Left cardiac atrium (tissue), 4 donors: ENCODE results near the gene BCR. TPM values are rescaled to one million over a fixed set of nuclear protein-coding genes. Genes with fewer than 3 reads are reported as not detected.

ENCODE experiments used
- ATAC-seq, 2 donors: fragments of 200-7000 bp; cut with Tn5 transposase; one replicate each; pipeline ENCODE4 v1.9.1; 2020; ENCODE audit warnings: mild to moderate bottlenecking in 2 of 2, moderate library complexity in 2 of 2
- DNase-seq: peaks from one replicate; pipeline ENCODE4 v3.0.0-alpha.2; 2020
- intact Hi-C, 2 donors: fragments of 100-400 bp; cut with DNase I; formaldehyde crosslinking; loops; one replicate each; pipeline versions ENCODE4 v1.14.1 to v1.15.1; 2022 to 2023
- total RNA-seq, 2 donors: library from RNA; stranded (reverse); fragmentation: NEBNext Ultra II Directional; extraction: Animal tissue kit (Norgen Biotek cat#: 25700); gene quantifications; one replicate each; pipeline ENCODE4 v1.2.1, GENCODE V29; 2021
- donor health status: DM: no; HTN: yes; CAD: no.
- donor health status: DM: no; HTN: yes; CAD: no; lungs with severe emphysema.
- donor health status: DM: yes; HTN: yes; CAD: no.
- donor health status: Dilated cardiomyopathy.

Gene BCR
- total RNA-seq, 2 donors from 2014 or later = 28.0 to 47.1 TPM

DNA sequence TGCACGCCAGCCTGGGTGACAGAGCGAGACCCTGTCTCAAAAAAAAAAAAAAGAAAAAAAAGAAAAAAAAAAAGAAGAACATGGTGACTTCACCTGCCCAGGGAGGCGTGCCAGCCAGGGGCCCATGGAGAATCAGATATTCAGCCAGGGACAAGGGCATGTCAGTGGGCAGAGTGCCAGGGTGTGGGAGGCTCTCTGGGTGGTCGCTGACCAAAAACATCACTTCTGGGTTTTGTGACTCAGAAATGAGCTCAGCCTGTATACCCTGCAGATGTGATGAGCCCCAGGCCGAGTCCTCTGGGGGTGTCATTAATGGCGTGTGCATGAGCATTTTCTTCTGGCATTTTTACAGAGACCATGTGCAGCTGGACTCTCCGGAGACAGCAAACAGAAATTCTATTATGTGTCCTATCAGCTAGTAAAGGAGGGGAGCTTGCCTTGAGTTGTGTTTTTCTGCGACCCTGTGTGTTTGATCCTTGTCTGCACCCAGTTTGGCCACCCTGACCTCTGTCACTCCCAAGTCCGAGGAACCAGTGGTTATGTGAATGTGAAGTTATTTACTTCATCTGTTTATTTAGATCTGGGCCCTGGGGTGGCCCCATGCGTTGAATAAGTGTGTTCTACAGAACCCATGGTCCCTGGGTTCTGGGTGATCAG is 53.6 kb downstream of the BCR start:
- DNase-seq (peak; percentile 68), ATAC-seq (peak in 1 of 2 donors; percentile 49)
- intact Hi-C loops = loop anchor here in 1 of 2 donors (10.0 kb wide), 1 partner anchor 59 kb away; no protein-coding TSS in a partner anchor

GRCh38 chr22:23234409-23235161 is 54.3 kb downstream of the BCR start:
- no peak for DNase-seq
- intact Hi-C loops = loop anchor here in 1 of 2 donors (10.0 kb wide), 1 partner anchor 60 kb away; no protein-coding TSS in a partner anchor
- ATAC-seq = no peak

DNA sequence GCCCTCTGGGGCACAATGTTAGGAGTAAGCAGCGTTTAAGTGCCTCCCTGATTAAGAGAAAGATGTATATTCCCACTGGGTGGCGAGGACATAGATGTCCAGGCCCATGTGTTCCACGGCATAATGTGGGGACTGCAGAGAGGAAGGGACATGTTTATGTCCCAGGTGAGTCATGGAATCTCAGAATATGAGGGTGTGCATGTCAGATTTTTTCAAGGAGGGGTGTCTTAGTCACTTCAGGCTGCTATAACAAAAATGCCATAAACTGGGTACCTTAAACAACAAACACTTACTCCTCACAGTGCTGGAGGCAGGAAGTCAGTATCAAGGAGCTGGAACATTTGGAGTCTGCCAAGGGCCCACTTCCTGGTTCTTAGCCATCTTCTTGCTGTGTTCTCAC is 55.1 kb downstream of the BCR start:
- intact Hi-C loops = loop anchor here in 1 of 2 donors (10.0 kb wide), 1 partner anchor 61 kb away; no protein-coding TSS in a partner anchor
- ATAC-seq (no peak), DNase-seq (no peak)

GRCh38 chr22:23236026-23236425 is 55.7 kb downstream of the BCR start:
- ATAC-seq = no peak
- intact Hi-C loops = loop anchor here in 1 of 2 donors (10.0 kb wide), 1 partner anchor 61 kb away; no protein-coding TSS in a partner anchor
- DNase-seq = no peak

DNA sequence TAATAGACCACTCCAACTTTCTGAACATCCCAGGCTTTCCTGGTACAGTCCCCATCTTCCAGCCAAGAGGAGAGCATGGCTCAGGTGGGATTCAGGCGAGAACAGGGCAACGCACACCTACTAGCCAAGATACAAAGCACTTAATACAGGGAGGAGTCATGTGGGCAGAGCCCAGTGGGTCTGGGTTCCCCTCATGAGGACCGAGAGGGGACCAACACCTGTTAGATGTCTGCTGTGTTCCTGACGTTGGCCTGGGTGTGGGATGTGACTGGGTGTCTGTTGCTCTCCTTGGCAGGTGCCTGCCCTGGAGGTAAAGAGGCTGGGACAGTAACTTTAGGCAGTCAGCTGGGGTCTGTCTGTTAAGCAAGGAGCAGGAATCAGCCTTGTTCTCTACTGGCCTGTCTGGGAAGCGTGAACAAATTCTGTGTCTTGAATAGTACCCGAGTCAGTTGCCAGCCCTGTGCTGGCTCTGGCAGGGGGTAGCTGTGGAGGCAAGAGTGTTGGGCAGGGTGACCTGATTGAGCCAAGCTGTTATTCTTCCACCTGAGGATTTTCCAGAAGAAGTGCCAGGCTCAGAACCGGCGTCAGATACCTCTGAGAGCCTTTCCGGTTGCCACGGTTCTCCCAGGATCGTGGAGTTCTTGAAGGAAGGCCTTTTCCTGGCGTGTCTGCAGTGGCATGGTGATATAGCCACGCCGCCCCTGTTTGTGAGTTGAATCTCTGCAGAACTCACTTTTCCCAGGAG is 56.3 kb downstream of the BCR start:
- DNase-seq (no peak), ATAC-seq (peak; percentile 3 to 14)
- intact Hi-C loops = loop anchor here (1.0 to 10.0 kb wide), 2 partner anchors 31 to 62 kb away; no protein-coding TSS in a partner anchor

DNA sequence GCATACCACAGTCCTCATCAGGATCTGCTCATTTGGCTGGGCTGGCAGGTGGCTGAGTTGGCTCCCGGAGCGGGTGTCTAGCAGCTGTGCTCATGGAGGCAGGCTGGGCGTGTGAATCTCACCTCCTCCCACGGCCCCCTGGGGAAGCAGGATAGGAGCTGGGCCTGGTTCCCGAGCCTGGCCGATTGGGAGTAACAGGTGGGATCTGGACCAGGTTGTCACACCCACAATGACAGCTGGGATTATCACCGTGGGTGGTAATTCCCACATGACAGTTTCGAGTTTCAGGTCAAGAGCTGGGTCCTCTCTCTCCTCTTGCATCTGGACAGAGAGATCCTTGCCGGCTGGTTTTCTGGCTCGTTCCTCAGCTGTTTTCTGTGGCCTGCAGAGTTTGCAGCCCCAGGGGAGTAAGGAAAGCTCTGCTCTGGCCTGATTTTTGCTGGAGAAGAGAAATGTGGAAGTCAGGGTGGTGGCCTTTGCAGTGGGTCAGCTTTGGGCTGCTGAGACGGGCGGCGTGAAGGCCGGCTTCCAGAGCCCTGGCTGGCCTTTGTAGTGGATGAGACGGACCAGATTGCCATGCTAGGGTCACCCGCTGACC is 57.0 kb downstream of the BCR start:
- intact Hi-C loops = loop anchor here (1.0 to 10.0 kb wide), 2 partner anchors 32 to 62 kb away; no protein-coding TSS in a partner anchor
- DNase-seq (peak; percentile 79), ATAC-seq (peak; percentile 76 to 84)

DNA sequence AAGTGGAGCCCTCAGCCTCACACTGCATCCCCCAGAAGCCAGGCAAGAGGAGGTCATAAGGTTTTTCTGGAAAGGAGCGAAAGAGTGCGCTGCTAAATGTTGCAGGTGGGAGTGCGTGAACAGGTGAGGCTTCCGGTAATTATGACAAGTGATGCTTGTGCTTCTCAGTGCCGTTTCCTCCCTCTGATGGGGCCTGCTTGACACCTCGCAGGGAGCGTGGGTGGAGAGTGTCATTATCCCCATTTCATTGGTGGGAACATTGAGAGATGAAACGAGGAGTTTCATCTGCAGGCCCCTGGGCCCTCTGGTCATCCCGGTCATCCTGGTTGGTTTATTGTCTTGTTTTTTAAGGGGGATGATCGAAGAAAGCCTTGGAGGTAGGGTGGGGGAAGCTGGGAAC is 57.5 kb downstream of the BCR start:
- ATAC-seq (no peak), DNase-seq (no peak)
- intact Hi-C loops = loop anchor here (1.0 to 10.0 kb wide), 2 partner anchors 33 to 63 kb away; no protein-coding TSS in a partner anchor

- no peak for DNase-seq
- no peak for ATAC-seq
- intact Hi-C loops = loop anchor here in 1 of 2 donors (10.0 kb wide), 1 partner anchor 64 kb away; no protein-coding TSS in a partner anchor
Measured at GRCh38 chr22:23238707-23239106, 58.4 kb downstream of the BCR start.

DNA sequence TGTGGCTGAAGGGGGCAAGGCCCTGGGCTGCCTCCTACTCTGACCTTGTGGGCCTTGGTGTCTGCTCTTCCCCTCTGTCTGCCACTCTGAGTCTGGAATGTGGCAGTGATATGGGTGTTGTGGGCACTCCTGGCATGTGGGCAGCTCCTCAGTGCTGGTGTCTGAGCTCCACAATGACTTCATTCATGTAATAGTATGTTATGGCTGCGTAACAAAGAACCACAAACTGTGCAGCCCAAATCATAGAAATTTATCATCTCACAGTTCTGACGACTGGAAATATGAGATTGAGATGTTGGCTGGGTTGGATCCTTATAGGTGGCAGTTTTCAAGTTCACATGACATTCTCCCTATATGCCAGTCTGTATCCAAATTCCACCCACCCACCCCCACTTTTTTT is 59.1 kb downstream of the BCR start:
- intact Hi-C loops = loop anchor here in 1 of 2 donors (10.0 kb wide), 1 partner anchor 65 kb away; no protein-coding TSS in a partner anchor
- DNase-seq (no peak), ATAC-seq (no peak)

DNA sequence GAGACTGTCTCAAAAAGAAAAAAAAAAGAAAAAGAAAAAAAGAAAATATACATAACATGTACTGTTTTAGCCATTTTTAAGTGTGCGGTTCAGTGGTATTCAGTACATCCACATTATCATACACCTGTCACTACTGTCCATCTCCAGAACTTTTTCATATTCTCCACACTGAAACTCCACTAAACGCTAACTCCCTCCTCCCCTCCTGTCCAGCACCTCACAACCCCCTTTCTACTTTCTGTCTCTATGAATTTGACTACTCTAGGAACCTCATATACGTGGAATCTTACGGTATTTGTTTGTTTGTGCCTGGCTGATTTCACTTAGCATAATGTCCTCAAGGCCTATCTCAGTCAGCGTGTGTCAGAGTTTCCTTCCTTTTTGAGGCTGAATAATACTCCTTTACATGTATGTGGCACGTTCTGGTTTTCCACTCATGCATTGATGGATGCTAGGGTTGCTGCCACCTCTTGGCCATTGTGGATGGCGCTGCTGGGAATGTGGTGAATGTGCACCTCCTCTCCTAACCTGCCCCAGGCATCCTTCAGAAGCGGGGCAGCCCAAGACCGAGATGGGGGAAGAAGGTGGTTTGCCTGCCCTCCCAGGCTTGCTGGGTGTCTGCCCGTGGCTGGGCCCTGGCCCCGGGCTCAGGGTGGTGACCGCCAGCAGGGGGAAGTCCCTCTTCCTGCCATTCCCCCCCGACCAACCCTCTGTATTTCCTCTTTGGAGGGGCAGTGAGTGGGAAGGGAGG is 60.5 kb downstream of the BCR start:
- no peak for DNase-seq
- intact Hi-C loops = no loop called here
- no peak for ATAC-seq

DNA sequence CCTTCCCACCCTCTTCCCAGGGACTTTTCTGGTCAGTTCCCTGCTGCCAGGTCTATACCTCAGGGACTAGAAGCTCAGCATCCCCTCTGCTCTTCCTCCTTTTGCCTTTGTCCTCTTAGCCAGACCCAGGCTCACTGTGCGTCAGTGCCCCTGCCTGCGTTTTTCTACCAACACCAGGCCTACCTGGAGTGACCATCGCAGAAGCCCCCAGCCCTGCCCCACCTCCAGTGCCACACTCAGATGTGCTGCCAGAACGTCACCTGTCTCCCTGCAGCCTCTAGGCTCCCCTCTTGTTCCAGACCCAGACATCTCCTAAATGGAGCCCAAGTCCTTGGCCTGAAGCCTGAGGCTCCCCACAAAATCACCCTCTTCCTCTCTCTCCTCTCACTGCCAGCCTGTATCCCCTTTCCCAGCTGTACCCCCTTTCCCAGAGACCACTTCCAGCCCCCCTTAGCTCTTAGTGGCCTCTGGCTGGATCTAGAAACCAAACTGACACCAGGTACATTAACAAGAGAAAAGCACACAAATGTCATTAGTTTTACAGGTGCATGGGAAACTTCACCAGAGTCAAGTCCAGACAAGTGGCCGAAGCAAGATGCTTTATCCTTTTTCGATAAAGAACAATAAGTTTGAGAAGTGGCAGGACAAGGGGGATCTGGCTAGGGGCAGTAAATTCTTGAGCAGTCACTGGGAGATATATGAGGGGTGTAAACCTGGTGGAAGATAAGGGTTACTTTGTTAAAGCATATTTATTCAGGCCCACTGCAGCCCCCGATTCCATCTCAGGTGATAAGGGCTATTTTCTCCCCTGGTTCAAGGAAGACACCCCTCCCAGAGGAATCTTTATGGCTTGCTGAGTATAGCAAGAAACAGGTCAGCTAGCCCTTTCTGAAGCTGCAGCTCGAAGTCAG is 61.5 kb downstream of the BCR start:
- intact Hi-C loops = no loop called here
- ATAC-seq (no peak), DNase-seq (no peak)

- DNase-seq (no peak), ATAC-seq (no peak)
- intact Hi-C loops = no loop called here
Measured at GRCh38 chr22:23242473-23243001, 62.2 kb downstream of the BCR start.

- intact Hi-C loops = no loop called here
- ATAC-seq (peak in 1 of 2 donors; percentile 29), DNase-seq (no peak)
Measured at GRCh38 chr22:23243006-23243573, 62.8 kb downstream of the BCR start.

GRCh38 chr22:23243859-23244689 is 63.8 kb downstream of the BCR start:
- ATAC-seq = no peak
- intact Hi-C loops = no loop called here
- no peak for DNase-seq

DNA sequence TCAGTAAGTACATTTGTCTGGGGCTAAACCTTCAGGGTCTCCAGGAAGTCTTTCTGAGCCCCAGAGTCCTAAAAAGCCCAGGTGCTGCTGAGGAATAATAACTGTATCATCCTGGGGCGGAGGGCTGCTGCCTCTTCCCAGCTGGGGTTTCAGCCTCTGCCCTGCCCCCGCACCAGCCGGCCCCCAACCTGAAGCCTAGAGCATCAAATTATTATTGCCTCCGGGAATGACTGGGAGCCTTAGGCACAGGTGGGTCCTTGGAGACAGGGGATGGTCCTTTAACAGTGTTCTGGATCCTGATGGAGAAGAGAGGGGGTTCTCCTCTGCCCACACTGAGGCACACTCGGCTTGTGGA is 64.4 kb downstream of the BCR start:
- ATAC-seq (no peak), DNase-seq (no peak)
- intact Hi-C loops = no loop called here
